GM06990 (cell line): ENCODE measurements around the gene KLRF1.

Experiments used
- DNase-seq: peaks from one replicate; pipeline ENCODE4 v3.0.0-alpha.2; 2011; ENCODE audit not compliant: insufficient read length; ENCODE audit errors: extremely low read depth
- H3K27me3 ChIP-seq: replicated peaks from 2 replicates; pipeline ENCODE4 v1.6.0; 2011; ENCODE audit warnings: low read length; ENCODE audit not compliant: control insufficient read depth, insufficient read depth
- H3K36me3 ChIP-seq: 2 replicates; pipeline ENCODE4 v1.5.1; 2011; ENCODE audit warnings: low read length; ENCODE audit not compliant: control insufficient read depth, insufficient read depth
- H3K4me3 ChIP-seq: replicated peaks from 2 replicates; pipeline ENCODE4 v1.5.1; 2011; ENCODE audit warnings: low read depth, mild to moderate bottlenecking, control low read depth, low read length
- TF ChIP-seq, protein P1 (sequence below): IDR thresholded peaks from 2 replicates; pipeline ENCODE4 v1.5.1; 2011; ENCODE audit warnings: low read length, control low read depth, mild to moderate bottlenecking, inconsistent platforms; ENCODE audit not compliant: insufficient read depth, poor library complexity, severe bottlenecking

Gene KLRF1, protein sequence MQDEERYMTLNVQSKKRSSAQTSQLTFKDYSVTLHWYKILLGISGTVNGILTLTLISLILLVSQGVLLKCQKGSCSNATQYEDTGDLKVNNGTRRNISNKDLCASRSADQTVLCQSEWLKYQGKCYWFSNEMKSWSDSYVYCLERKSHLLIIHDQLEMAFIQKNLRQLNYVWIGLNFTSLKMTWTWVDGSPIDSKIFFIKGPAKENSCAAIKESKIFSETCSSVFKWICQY

DNA sequence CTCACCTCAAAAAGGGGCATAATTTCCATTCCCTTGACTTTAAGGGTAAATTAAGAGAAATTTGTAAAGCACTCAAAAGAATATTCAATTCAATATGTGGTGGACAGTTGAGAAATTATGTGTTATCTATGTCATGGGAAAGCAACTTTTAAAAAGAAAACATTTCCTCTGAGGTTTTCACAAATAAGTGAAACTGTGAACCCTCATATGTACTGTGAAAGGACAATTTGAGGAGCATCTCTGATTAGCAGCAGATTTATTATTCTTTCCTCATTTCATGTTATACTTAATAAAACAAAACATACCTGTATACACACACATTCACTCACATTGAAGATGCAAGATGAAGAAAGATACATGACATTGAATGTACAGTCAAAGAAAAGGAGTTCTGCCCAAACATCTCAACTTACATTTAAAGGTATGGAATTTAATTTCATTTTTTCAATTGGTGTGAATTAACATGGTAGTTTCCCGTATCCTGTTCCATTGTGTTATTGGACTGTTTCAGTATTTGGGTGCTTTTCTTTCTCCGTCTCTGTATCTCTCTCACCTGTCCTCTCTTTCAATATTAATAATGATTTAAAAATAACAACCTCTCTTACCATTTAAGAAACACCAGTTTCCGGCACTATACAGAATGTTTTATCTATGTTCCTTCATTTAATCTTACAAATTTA is at the start of gene KLRF1:
KLRF1 (plus strand) TSS at position 273 of the 680 bp plus-strand sequence; CDS start at position 337, 64 bp downstream.
- no peak within 1 kb of the TSS for H3K4me3 ChIP-seq
- TF ChIP-seq, protein P1, sequence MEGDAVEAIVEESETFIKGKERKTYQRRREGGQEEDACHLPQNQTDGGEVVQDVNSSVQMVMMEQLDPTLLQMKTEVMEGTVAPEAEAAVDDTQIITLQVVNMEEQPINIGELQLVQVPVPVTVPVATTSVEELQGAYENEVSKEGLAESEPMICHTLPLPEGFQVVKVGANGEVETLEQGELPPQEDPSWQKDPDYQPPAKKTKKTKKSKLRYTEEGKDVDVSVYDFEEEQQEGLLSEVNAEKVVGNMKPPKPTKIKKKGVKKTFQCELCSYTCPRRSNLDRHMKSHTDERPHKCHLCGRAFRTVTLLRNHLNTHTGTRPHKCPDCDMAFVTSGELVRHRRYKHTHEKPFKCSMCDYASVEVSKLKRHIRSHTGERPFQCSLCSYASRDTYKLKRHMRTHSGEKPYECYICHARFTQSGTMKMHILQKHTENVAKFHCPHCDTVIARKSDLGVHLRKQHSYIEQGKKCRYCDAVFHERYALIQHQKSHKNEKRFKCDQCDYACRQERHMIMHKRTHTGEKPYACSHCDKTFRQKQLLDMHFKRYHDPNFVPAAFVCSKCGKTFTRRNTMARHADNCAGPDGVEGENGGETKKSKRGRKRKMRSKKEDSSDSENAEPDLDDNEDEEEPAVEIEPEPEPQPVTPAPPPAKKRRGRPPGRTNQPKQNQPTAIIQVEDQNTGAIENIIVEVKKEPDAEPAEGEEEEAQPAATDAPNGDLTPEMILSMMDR: no peak
- no peaks in the 10 kb centered on the region for H3K27me3 ChIP-seq
- no peak for DNase-seq
- H3K36me3 ChIP-seq: no peaks in the 10 kb centered on the region

DNA sequence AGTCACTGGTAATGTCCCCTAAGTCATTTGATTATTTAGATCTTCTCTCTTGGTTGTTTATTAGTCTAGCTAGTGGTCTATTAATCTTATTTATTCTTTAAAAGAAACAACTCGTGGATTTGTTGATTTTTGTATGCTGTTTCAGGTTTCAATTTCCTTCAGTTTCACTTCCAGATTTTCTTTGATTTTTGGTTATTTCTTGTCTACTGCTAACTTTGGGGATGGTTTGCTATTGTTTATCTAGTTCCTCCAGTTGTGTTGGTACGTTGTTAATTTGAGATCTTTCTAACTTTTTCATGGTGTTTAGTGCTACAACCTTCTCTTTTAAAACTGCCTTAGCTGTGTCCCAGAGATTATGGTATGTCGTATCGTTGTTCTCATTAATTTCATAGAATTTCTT is 48.1 kb upstream of the KLRF1 start:
- H3K27me3 ChIP-seq: no peaks in the 10 kb centered on the region
- H3K4me3 ChIP-seq: no peak overlapping the region
- H3K36me3 ChIP-seq: no peaks in the 10 kb centered on the region
- TF ChIP-seq, protein P1: no peak
- DNase-seq: no peak

DNA sequence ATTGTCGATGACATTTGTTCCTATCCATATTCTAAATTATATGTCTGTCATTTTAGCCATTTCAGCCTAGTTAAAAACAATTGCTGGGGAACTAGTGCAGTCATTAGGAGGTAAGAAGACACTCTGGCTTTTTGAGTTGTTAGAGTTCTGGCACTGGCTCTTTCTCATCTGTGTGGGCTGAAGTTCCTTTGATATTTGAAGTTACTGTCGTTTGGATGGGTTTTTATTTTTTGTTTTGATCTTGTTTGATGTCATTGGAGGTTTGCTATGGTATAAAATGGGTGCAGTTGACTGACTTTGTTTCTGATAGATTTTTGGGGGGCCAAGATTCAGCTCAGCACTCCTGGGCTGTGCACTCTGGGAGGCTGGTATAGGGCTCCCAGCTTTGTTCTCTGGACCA is 45.9 kb upstream of the KLRF1 start:
- H3K27me3 ChIP-seq: no peaks in the 10 kb centered on the region
- TF ChIP-seq, protein P1: no peak
- no peak for DNase-seq
- no peaks in the 10 kb centered on the region for H3K36me3 ChIP-seq
- no peak overlapping the region for H3K4me3 ChIP-seq

DNA sequence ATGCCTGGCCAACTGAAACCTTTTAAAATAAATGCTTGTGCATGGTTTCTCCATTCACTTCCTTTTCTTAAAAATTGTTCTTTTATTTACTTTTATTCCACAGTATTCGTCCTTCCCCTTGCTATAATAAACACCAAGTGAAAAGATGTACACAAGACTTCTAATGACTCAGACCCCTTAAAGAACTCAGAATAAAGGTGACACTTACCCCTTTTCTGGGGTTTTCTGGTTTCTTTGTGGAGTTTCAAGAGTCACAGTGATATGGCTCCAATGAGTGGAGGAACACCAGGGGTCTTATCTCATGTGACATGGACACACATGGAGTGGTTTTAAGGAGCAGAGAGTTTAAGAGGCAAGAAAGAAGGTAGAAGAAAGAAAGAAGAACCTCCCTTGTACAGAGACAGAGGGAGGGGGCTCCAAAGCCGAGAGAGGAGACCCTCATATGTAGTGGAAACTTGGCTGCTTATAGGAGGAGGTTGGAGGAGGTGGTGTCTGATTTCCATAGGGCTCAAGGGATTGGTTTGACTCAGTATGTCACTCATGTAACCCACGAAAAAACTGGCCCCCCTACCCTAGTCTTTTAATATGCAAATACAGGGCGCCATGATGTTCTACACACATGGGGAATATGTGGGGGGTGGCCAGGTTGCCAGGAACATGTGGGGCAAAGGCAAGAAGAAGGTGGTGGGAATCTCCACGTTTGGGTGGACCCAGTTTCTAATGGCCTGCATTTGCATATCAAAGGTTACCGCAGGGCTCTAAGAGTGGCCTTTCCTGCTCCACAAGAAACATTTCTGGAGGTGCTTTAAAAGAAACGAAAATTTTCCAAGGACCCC is 44.5 kb upstream of the KLRF1 start:
- no peak for DNase-seq
- H3K36me3 ChIP-seq: no peaks in the 10 kb centered on the region

DNA sequence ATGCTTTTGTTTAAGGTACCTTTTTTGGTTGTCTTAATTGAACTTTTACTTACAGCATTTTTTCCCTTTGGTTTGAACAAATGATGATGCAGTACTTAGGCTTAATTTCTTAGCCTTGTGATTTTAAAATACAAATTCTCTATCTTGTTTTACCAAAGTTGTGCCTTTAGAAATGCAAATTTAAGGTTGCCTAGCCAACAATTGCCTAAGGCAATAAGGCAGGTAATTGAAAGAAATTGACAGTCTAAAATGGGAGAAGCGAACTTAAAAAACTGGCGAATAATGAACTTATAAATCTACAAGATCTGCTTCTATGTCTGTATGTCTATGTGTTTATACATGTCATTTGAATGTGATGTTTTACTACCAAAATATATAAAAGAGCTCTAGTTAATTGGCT is 43.0 kb upstream of the KLRF1 start:
- no peaks in the 10 kb centered on the region for H3K27me3 ChIP-seq
- H3K4me3 ChIP-seq: no peak overlapping the region
- DNase-seq: no peak
- H3K36me3 ChIP-seq: no peaks in the 10 kb centered on the region
- TF ChIP-seq, protein P1: no peak

More for the DNA sequence above, 44.5 kb upstream of the KLRF1 start:
- Histone ChIP-seq H3K27me3 (no peaks in the 10 kb centered on the region), H3K4me3 (no peak overlapping the region)
- TF ChIP-seq, protein P1: no peak
